Activated T-cell treated with anti-CD3 and anti-CD28 coated beads for 4 hours (primary cell): Measurements from ENCODE around the gene TRAPPC5.

Source experiments
- DNase-seq: peaks from one replicate; pipeline ENCODE4 v3.0.0-alpha.2; 2020

Gene TRAPPC5

GRCh38 chr19:7734220-7735203, 53.9 kb downstream of the TRAPPC5 start:
- DNase-seq: no peak

GRCh38 chr19:7736148-7736547, 55.5 kb downstream of the TRAPPC5 start:
- no peak for DNase-seq

GRCh38 chr19:7737215-7737614, 56.6 kb downstream of the TRAPPC5 start:
- DNase-seq: no peak
